C4-2B (cell line): ENCODE data around the gene SMG6.

Experiments used
- H3K27ac ChIP-seq: fragments of 450-650 bp; 2 replicates; pipeline ENCODE4 v1.5.1; 2017
- ZFX ChIP-seq: fragments of 450-650 bp; IDR thresholded peaks from 2 replicates; pipeline ENCODE4 v1.6.1; 2017
- TF ChIP-seq, protein P1 (sequence below): fragments of 450-650 bp; conservative IDR thresholded peaks from 2 replicates; pipeline ENCODE4 v1.5.1; 2017; ENCODE audit warnings: mild to moderate bottlenecking

SMG6 gene

DNA sequence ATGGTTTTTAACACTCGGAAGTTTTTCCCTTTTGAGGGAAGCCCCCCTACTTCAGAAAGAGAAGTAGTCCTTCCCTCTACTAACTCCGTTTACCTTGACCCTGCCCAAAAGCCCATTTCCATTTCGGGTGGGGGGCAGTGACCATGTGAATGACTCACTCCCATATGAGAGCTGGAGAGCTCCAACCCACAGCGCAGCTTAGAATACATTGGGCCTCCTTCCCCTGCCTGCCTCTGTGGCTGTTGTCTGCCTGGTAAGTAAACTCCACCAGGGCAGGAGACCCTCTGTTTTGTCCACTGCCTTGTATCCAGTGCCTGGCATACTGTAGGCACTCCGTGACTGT, 34.7 kb upstream of the SMG6 start:
- no peak for TF ChIP-seq ZFX
- TF ChIP-seq, protein P1, sequence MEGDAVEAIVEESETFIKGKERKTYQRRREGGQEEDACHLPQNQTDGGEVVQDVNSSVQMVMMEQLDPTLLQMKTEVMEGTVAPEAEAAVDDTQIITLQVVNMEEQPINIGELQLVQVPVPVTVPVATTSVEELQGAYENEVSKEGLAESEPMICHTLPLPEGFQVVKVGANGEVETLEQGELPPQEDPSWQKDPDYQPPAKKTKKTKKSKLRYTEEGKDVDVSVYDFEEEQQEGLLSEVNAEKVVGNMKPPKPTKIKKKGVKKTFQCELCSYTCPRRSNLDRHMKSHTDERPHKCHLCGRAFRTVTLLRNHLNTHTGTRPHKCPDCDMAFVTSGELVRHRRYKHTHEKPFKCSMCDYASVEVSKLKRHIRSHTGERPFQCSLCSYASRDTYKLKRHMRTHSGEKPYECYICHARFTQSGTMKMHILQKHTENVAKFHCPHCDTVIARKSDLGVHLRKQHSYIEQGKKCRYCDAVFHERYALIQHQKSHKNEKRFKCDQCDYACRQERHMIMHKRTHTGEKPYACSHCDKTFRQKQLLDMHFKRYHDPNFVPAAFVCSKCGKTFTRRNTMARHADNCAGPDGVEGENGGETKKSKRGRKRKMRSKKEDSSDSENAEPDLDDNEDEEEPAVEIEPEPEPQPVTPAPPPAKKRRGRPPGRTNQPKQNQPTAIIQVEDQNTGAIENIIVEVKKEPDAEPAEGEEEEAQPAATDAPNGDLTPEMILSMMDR = no peak
- peak overlapping the region; percentile 92 for H3K27ac ChIP-seq

DNA sequence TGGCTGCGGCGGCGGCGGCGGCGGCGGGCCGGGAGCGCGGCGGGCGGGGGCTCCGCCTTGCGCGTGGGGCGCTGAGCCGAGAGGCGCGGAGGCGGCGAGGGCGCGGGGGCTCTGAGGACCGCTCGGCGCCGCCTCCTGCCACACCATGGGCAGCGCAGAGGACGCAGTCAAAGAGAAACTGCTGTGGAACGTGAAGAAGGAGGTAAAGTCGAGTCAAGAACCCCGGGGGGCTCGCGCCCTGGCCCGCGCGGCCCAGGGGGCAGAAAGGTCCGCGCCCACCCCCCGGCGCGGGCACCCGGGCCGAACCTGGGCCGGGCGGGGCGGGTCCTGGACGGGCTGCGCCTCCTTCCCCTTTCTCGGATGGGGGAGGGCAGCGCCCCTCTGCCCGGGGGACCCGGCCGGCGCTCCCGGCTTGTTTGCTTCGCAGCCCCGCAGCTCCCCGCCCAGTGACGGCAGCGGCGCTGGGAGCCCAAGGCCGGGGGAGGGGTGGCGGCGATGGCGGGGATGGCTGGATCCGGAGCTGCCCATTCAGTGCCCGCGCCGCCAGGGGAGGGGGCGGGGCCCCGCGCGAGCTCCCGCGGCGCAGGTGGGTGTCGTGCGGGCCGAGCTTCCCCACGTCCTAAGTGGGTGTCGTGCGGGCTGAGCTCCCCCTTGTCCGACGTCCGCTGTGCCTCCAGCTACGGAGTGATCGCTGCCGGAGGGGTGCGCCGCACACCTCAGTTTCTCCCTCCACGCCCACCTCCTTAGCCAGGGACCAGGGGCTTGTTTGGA, 34.1 kb upstream of the SMG6 start:
- TF ChIP-seq ZFX = no peak
- TF ChIP-seq, protein P1 = no peak
- peak overlapping the region; percentile 92 for H3K27ac ChIP-seq

DNA sequence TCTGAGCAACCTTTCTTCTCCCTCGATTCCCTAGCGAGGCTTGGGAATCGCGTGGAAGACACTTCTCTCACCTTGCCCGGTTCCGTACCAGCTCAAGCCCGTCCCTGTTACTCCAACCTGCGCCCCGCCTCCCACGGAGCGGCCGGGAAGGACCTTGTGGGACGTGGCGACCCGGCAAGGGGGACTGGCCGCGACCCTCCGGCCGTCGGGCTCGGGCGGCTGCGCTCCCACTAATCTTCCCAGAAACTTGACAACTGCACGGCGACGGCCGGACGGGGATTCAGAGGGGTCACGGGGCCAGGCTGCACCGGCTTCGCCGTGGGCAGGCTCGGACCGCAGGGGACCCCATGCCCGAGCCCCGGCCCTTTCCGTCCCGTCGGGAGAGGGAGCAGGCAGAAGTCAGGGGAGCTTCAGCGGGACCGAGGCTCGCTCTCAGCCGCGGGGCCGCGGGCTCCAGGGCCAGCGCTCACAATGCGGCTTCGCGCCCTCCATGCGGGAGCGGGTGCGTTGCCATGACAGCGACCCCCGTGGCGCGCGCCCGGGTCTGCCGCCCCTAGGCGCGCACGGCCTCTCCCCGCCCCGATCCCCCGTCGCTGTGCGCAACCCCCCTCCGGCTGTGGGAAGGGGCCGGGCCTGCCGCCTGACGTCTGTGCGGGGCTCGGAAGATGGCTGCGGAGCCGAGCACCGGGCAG, 33.4 kb upstream of the SMG6 start, which contains the start of gene SGSM2:
Gene SGSM2, plus strand, starts transcription at position 650 of the 692 bp plus-strand sequence. CDS start 188 bp downstream, outside the sequence.
- no peak for TF ChIP-seq ZFX
- TF ChIP-seq, protein P1 = no peak
- H3K27ac ChIP-seq = peak within 1 kb of the TSS; percentile 92

DNA sequence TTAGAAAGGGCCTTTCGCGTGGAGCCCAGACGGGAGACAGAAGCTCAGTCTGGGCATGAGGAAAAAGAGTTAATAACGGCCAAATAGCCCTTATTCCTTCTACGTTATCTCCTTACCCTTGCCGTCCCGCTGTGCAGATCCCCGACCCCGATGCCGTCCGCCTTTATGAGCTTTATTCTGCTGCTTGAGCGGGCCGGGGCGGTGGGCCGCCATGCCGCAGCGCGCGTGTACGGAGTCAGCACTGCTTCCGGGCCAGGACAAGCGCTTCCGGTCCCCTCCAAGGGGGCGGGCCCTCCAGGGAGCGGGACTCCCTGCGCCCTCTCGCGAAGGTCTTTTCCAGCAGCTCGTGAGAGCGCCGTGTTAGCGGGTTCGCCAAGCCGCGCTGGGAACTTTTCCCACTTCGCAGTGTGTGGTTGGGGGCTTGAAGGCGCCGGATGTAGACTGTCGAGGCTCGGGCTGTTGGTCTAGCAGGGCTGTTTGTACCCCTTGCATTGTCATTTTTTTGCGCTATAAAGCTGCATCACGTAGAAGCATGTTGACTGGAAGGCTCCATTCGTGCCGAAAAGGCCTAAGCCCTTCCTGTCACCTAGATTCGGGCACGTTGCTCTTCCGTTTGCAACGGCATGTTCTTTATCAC, 32.7 kb upstream of the SMG6 start, which contains the start of gene TSR1:
Gene TSR1, minus strand, starts transcription at position 243 of the 637 bp plus-strand sequence. Its CDS starts 30 bp downstream, at position 213.
- TF ChIP-seq, protein P1 = peak; percentile 46
- TF ChIP-seq ZFX = peak; percentile 72

DNA sequence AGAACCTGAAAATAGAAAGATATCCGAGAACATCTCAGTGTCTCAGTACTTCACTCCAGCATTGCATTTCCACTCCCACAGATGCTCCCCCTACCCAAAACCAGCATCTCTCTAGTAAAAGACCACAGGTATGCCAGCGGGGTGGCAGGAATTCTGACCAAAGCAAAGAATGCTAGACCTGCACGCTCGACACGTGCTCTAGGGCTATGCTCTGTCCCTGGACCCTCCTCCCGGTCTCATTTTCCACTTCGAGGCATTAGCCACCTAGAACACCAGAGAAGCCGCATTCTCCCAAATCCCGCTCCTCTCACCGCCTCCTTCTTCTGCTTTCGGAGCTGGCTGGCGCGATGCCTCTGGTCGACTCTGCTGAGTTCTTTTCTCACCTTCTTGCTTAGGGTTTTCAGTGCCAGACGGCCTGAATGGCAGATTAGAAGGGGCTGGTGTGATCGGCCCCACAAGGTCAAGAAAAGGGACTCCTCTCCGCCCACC, 32.2 kb upstream of the SMG6 start:
- peak overlapping the region; percentile 92 for H3K27ac ChIP-seq
- no peak for TF ChIP-seq ZFX
- TF ChIP-seq, protein P1 = no peak

More for the DNA sequence above, 32.7 kb upstream of the SMG6 start, which contains the start of gene TSR1:
- H3K27ac ChIP-seq = peak within 1 kb of the TSS; percentile 92

DNA sequence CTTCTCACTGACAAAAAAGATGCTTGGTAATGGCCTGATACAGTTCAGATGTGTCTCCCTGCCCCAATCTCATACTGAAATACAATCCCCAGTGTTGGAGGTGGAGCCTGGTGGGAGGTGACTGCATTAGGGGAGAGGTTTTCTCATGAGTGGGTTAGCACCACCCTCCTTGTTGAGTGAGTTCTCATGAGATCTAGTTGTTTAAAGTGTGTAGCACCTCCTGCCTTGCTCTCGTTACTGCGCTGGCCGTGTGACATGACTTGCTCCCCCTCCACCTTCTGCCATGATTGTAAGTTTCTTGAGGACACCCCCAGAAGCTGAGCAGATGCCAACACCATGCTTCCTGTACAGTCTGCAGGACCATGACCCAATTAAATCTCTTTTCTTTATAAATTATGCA, 27.7 kb upstream of the SMG6 start:
- TF ChIP-seq, protein P1 = no peak
- no peak for TF ChIP-seq ZFX
- no peak overlapping the region for H3K27ac ChIP-seq
